Tibial nerve (tissue), 4 donors: ENCODE measurements around the gene PARP12. TPM values are rescaled to one million over a fixed set of nuclear protein-coding genes. Genes with fewer than 3 reads are reported as not detected.

ENCODE experiments used
- DNase-seq, 2 donors: peaks; one replicate each; pipeline ENCODE4 v3.0.0-alpha.2; 2019; ENCODE audit warnings: low spot score in 2 of 2
- H3K27ac ChIP-seq, 4 donors: fragments of 200-600 bp; sonication (generic) in 3 of 4; one replicate each; pipeline ENCODE4 v1.5.1; 2017 to 2019; ENCODE audit warnings: mild to moderate bottlenecking in 1 of 4
- H3K27me3 ChIP-seq, 2 donors: fragments of 200-600 bp; sonication (generic) in 1 of 2; one replicate each; pipeline versions ENCODE4 v1.5.1 to v1.6.0; 2017 to 2019
- H3K36me3 ChIP-seq, 3 donors: fragments of 200-600 bp; sonication (generic); one replicate each; pipeline ENCODE4 v1.5.1; 2018 to 2019
- H3K4me1 ChIP-seq, 4 donors: fragments of 200-600 bp; sonication (generic) in 3 of 4; one replicate each; pipeline ENCODE4 v1.5.1; 2017 to 2019
- H3K4me3 ChIP-seq, 4 donors: fragments of 200-600 bp; sonication (generic) in 3 of 4; one replicate each; pipeline ENCODE4 v1.5.1; 2017 to 2019; ENCODE audit warnings: mild to moderate bottlenecking in 1 of 4, moderate library complexity in 1 of 4
- H3K9me3 ChIP-seq, 4 donors: fragments of 200-600 bp; sonication (generic) in 3 of 4; one replicate each; pipeline ENCODE4 v1.5.1; 2017 to 2019
- EP300 ChIP-seq, 2 donors: sonication (generic); formaldehyde crosslinking; IDR thresholded peaks; one replicate each; pipeline ENCODE4 v1.6.1; 2017; ENCODE audit warnings: antibody characterized with exemption in 2 of 2, mild to moderate bottlenecking in 1 of 2
- POLR2A ChIP-seq, 2 donors: fragments of 450-650 bp; IDR thresholded peaks; one replicate each; pipeline ENCODE4 v1.6.1; 2017; ENCODE audit warnings: antibody characterized with exemption in 2 of 2, mild to moderate bottlenecking in 2 of 2, moderate library complexity in 2 of 2
- WGBS, 2 donors: methylation state at CpG; one replicate each; pipeline ENCODE4 v1.1.5; 2018; 5-methylcytosine and 5-hydroxymethylcytosine counted together
- total RNA-seq, 4 donors: library from RNA; depleted of rRNA; stranded (reverse); fragments of >200 nt; gene quantifications; one replicate each; pipeline ENCODE4 v1.1.0, GENCODE V29; 2016
- TF ChIP-seq, protein P1 (sequence below), 5 experiments: fragments of 200-600 bp in 3 of 5; fragments of 450-650 bp in 2 of 5; sonication (generic) in 3 of 5; IDR thresholded peaks; one replicate each; pipeline ENCODE4 v1.5.1; 2016 to 2019; ENCODE audit warnings: antibody characterized with exemption in 5 of 5, mild to moderate bottlenecking in 3 of 5, moderate library complexity in 2 of 5

The PARP12 gene
- total RNA-seq, 4 donors from 2014 or later = 40.0 to 54.2 (median 44.2) TPM

DNA sequence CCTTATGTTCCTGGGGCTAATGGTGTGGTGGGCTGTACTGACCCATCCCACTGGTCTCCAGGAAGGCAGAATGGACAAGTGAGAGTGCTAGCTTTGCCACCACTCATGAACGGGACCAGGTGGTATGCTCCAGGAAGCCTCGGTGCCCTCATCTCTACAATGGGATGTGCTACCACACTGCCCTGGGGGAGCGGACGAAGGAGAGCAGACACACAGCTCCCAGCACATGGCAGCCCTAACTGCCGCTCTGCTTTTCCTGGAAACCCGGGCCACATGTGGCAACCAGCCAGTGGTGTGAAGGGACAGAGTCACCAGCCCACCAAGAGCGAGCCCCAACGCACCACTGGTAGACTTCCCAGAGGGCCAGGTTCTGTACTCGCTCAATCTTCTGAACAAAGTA, 35.8 kb downstream of the PARP12 start:
- H3K36me3 ChIP-seq = peaks cover 0 to 84% (median 4%) of the 10 kb centered on the region in 3 donors

DNA sequence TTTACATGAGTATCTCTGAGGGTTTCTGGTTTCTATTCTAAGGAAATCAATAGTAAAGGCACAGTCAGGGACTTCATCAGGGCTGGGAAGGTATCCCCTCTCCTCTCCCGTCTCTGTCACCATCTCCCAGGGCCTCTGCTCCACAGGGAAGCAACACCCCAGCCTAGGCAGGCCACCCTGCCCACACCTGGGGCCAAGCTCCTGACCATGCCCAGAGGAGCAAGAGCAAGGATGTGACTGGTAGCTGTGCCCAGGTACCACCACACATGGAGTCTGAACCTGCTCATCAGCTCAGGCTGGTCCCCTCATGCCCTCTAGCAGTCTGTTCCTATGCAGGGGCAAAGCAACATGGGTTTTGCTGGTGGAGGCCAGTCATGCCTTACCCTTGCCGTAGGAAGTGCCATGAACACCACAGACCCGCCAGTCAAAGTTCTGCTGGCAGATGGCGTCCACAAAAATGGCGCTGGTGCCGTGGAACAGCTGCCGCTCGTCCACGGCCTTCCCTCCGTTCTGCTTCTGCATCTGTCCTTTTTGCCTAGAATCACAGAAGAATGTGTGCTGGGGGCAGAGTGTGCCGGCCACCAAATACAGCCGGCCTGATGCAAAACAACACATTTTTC, 36.8 kb downstream of the PARP12 start:
- TF ChIP-seq, protein P1, sequence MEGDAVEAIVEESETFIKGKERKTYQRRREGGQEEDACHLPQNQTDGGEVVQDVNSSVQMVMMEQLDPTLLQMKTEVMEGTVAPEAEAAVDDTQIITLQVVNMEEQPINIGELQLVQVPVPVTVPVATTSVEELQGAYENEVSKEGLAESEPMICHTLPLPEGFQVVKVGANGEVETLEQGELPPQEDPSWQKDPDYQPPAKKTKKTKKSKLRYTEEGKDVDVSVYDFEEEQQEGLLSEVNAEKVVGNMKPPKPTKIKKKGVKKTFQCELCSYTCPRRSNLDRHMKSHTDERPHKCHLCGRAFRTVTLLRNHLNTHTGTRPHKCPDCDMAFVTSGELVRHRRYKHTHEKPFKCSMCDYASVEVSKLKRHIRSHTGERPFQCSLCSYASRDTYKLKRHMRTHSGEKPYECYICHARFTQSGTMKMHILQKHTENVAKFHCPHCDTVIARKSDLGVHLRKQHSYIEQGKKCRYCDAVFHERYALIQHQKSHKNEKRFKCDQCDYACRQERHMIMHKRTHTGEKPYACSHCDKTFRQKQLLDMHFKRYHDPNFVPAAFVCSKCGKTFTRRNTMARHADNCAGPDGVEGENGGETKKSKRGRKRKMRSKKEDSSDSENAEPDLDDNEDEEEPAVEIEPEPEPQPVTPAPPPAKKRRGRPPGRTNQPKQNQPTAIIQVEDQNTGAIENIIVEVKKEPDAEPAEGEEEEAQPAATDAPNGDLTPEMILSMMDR (IDR thresholded peaks at IDR 0.05) = no peak
- TF ChIP-seq EP300 (IDR thresholded peaks at IDR 0.05) = no peak
- no peak for TF ChIP-seq POLR2A (IDR thresholded peaks at IDR 0.05)
- 86 to 92% methylated on average over 12 of the region's 12 CpGs for WGBS, 2 donors
- Histone ChIP-seq H3K27me3 (no peaks in the 10 kb centered on the region), H3K36me3 (peaks cover 0 to 88% (median 4%) of the 10 kb centered on the region in 3 donors), H3K27ac (no peak overlapping the region), H3K4me3 (no peak overlapping the region), H3K4me1 (no peaks in the 10 kb centered on the region), H3K9me3 (no peaks in the 10 kb centered on the region)
- DNase-seq = no peak

More for the DNA sequence above, 35.8 kb downstream of the PARP12 start:
- no peak overlapping the region for H3K4me3 ChIP-seq
- H3K9me3 ChIP-seq = no peaks in the 10 kb centered on the region
- 91% methylated on average over 5 to 9 of the region's 9 CpGs for WGBS, 2 donors
- no peak overlapping the region for H3K27ac ChIP-seq
- DNase-seq = no peak
- TF ChIP-seq EP300 (IDR thresholded peaks at IDR 0.05) = no peak
- peaks cover 0 to 5% (median 0%) of the 10 kb centered on the region in 4 donors for H3K4me1 ChIP-seq
- no peaks in the 10 kb centered on the region for H3K27me3 ChIP-seq

DNA sequence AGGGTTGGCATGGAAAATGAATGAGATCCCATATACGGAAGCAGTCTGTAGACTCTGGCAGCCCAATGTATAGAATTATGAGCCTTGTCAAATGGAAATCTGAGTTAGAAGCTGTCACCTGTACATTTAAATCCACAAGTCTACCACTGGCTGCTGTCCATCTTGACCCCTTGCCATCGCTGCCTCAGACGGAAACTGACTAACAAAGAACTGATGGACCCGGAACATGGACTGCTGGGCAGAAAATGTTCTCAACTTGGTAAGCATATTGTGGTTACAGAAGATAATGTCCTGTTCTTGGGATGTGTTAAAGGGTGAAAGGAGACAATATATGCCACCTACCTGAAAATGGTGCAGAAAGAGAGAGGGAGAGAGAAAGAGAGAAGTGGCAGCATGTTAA, 37.5 kb downstream of the PARP12 start:
- TF ChIP-seq EP300 (IDR thresholded peaks at IDR 0.05) = no peak
- no peak for TF ChIP-seq POLR2A (IDR thresholded peaks at IDR 0.05)
- TF ChIP-seq, protein P1 (IDR thresholded peaks at IDR 0.05) = no peak
- 90 to 94% methylated on average over 4 of the region's 4 CpGs for WGBS, 2 donors
- peaks cover 0 to 83% (median 4%) of the 10 kb centered on the region in 3 donors for H3K36me3 ChIP-seq

DNA sequence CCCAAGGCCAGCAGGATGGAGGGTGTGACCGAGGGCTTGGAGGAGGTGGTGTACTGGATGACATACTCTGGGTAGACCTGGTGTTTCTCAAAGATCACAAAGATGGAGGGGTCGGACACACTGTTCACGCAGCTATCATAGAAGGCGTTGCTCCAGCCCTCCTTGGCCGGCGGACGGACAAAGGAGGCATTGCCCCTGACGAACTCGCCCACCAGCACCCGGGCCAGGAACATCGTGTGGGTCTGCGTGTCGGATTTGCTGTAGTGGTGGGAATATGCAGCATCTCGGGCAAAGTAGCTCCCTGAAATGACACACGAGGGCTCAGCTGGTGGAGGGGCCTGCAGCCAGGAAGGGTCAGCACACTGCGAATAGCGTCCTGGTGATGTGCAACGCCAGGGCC, 38.2 kb downstream of the PARP12 start:
- DNase-seq = no peak
- TF ChIP-seq EP300 (IDR thresholded peaks at IDR 0.05) (no peak), POLR2A (IDR thresholded peaks at IDR 0.05) (no peak)
- TF ChIP-seq, protein P1 (IDR thresholded peaks at IDR 0.05) = no peak
- Histone ChIP-seq H3K36me3 (peaks cover 0 to 77% (median 4%) of the 10 kb centered on the region in 3 donors), H3K4me1 (no peaks in the 10 kb centered on the region), H3K27ac (no peak overlapping the region), H3K27me3 (no peaks in the 10 kb centered on the region), H3K4me3 (no peak overlapping the region), H3K9me3 (no peaks in the 10 kb centered on the region)
- 87 to 96% methylated on average over 16 to 18 of the region's 18 CpGs for WGBS, 2 donors

More for the DNA sequence above, 37.5 kb downstream of the PARP12 start:
- Histone ChIP-seq H3K4me3 (no peak overlapping the region), H3K9me3 (no peaks in the 10 kb centered on the region), H3K4me1 (no peaks in the 10 kb centered on the region), H3K27ac (no peak overlapping the region), H3K27me3 (no peaks in the 10 kb centered on the region)
- DNase-seq = no peak

DNA sequence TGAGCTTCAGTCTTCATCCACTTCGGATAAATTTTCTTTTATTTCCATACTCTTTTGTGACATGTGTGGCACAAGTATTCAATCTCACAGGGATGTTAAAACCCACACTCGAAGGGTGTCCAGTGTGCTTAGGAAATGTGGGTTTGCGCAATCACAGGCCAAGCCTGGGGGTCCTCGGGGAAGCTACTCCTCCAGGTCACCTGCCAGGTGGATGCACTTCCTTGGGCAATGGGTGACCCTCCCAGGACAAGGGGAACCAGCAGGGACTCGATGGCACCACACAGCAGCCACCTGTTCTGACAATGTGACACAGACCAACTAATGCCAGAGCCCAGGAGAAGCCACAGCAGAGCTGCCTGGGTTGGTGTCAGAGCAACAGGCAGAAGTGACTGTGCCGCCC, 39.0 kb downstream of the PARP12 start:
- no peaks in the 10 kb centered on the region for H3K4me1 ChIP-seq
- peaks cover 0 to 77% (median 4%) of the 10 kb centered on the region in 3 donors for H3K36me3 ChIP-seq
- no peaks in the 10 kb centered on the region for H3K27me3 ChIP-seq
- TF ChIP-seq EP300 (IDR thresholded peaks at IDR 0.05) (no peak), POLR2A (IDR thresholded peaks at IDR 0.05) (no peak)
- TF ChIP-seq, protein P1 (IDR thresholded peaks at IDR 0.05) = no peak
- H3K27ac ChIP-seq = no peak overlapping the region
- no peak overlapping the region for H3K4me3 ChIP-seq
- no peak for DNase-seq
- no peaks in the 10 kb centered on the region for H3K9me3 ChIP-seq
- WGBS, 2 donors = 83 to 87% methylated on average over 6 of the region's 6 CpGs
